GM13977 (cell line): ENCODE results near the gene HSDL1.

Experiments
- DNase-seq: peaks from one replicate; pipeline ENCODE4 v3.0.0; 2012; ENCODE audit warnings: low spot score
- in situ Hi-C: fragments of 300-500 bp; cut with MboI; formaldehyde crosslinking; loops from one replicate; pipeline ENCODE4 v1.12.0; 2022; ENCODE audit warnings: low sequenced_read_pairs, low pct_unique_long_range_greater_than_20kb, mixed read lengths, inconsistent platforms; ENCODE audit not compliant: unreplicated experiment
- TF ChIP-seq, protein P1 (sequence below): IDR thresholded peaks from 2 replicates; pipeline ENCODE4 v1.5.1; 2012; ENCODE audit warnings: mild to moderate bottlenecking, control low read depth; ENCODE audit not compliant: insufficient read depth; ENCODE audit errors: extremely low read depth, missing control alignments

Gene HSDL1

DNA sequence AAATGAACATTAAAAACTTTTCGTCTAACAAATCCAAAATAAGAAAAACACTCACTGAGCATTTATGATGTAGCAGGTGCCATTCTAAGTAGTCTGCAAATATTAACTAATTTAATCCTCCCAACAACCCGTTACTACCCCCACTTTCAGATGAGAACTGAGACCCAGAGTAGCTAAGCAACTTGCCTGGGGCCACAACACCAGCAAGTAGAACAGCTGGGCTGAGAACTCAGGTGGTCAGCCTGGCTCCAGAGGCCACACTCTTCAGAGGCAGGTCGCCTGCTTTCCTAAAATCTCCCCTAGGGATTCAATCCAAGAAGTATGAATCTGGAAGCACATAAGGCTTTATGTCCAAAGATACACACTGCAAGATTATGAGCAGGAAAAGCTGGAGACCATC is 34.5 kb downstream of the HSDL1 start:
- no peak for DNase-seq
- in situ Hi-C loops = no loop called here
- TF ChIP-seq, protein P1, sequence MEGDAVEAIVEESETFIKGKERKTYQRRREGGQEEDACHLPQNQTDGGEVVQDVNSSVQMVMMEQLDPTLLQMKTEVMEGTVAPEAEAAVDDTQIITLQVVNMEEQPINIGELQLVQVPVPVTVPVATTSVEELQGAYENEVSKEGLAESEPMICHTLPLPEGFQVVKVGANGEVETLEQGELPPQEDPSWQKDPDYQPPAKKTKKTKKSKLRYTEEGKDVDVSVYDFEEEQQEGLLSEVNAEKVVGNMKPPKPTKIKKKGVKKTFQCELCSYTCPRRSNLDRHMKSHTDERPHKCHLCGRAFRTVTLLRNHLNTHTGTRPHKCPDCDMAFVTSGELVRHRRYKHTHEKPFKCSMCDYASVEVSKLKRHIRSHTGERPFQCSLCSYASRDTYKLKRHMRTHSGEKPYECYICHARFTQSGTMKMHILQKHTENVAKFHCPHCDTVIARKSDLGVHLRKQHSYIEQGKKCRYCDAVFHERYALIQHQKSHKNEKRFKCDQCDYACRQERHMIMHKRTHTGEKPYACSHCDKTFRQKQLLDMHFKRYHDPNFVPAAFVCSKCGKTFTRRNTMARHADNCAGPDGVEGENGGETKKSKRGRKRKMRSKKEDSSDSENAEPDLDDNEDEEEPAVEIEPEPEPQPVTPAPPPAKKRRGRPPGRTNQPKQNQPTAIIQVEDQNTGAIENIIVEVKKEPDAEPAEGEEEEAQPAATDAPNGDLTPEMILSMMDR = no peak

DNA sequence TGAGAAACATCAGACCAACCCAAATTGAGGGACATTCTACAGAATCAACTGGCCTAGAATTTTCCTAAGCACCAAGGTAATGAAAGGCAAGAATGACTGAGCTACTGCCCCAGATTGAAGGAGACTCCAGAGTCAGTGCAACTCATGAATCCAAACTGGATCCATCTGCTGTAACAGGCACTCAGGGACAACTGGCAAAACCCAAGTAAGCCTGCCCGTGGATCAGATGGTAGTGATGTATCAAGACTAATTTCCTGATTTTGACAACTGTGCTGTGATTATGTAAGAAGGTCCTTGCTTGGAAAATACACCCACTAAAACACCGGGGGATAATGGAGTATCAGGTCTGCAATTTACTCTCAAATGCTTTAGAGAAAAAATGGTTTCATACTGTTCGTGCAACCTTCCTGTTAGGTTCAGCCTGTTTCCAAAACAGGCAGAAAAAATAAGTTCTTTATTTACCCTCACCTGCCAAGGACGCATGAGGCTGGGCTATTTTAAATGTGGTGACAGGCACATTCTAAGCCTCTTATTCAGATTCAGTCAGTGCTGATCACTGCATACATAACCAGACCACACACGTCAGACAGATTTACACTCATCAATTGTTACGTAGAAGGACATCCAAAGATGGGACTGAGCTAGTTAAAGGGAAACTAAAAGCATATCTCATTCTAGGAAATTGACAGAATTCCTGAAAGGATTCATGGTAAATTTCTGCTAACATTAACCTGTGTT is 35.2 kb downstream of the HSDL1 start:
- in situ Hi-C loops = no loop called here
- no peak for DNase-seq
- TF ChIP-seq, protein P1 = no peak

DNA sequence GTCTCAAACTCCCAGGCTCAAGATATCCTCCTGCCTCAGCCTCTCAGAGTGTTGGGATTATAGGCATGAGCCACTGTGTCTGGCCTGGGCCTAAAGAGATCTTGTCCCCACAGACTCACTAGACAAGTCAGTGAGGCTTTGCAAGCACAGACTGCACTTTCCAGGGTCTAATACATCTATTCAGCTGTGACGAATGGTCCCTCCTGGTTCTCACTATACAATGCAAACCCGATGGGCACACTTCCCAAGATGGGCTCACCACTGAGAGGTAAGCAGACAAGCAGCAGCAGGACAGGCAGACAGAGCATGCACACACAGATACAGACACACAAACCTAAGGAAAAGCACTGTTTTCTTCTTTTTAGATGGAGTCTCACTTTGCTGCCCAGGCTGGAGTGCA is 37.1 kb downstream of the HSDL1 start:
- in situ Hi-C loops = no loop called here
- no peak for DNase-seq
- TF ChIP-seq, protein P1 = no peak

DNA sequence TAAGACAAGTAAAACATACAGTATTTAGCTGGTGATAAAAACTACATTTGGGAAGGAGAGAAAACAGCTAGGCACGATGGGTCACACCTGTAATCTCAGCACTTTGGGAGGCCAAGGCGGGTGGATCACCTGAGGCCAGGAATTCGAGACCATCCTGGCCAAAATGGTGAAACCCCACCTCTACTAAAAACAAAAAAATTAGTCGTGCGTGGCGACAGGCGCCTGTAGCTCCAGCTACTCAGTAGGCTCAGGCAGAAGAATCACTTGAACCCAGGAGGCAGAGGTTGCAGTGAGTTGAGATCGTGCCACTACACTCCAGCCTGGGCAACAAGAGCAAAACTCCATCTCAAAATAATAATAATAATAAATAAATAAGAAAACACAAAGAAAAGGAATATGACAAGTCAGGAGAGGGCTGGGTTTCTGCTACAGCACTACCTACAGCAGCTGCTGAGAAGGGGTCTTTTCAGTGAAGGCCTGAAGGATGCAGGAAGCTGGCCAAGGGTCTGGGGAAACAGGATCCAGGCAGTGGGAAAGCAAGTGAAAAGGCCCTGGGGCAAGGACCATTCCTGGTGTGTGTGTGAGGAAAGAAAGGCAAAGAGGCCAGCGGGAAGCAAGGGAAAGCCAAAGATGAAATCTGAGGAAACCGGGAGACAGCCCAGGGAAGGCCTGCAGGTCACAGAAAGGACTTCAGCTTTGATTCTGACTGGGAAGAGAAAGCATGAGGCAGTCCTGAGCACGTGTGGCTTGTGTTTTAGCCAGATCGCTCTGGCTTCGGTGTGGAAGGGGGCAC is 38.8 kb downstream of the HSDL1 start:
- TF ChIP-seq, protein P1 = no peak
- in situ Hi-C loops = no loop called here
- DNase-seq = no peak

DNA sequence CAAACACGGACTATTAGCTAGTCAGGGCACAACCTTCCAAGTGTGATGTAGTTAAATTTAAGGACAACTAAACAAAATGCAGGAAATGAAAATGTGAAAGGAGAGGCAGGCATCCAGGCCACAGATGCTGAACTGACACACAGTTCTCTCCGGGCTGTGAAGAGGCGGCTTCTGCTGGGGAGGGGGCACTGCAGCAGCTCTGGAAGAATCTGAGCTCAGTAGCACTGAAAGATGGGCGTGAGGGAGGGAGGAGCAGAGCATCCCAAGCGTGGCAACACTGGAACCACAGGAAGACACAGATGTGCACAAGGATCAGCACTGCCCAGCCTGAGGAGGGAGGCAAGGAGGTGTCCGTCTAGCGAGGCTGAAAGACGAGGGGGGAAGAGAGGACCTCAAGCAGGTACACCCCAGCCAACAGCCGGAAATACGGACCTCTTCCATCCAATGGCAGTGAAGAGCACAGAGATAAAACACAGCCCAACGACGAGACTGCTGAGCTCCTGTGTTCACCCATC is 39.6 kb downstream of the HSDL1 start:
- DNase-seq = no peak
- TF ChIP-seq, protein P1 = no peak
- in situ Hi-C loops = no loop called here

DNA sequence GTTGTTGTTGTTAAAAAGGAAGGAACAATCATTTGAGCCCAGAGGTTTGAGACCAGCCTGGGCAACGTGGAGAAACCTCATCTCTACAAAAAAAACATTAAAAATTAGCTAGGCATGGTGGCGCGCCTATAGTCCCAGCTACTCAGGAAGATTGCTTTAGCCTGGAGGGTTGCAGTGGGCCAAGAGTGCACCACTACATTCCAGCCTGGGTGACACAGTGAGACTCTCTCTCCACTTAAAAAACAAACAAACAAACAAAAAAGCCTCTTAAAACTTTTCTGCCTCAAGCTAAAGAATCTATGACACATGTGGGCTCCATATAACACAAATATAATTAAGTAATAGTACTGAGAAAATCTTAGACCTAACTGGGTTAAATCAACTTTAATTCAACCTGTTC is 40.7 kb downstream of the HSDL1 start:
- TF ChIP-seq, protein P1 = no peak
- no peak for DNase-seq
- in situ Hi-C loops = no loop called here
